KMS-11 (cell line): Measurements from ENCODE around the gene CHST12.

Experiments used
- H2AFZ ChIP-seq: fragments of 200-600 bp; sonication (generic); 2 replicates; pipeline ENCODE4 v1.6.1; 2016; ENCODE audit warnings: antibody characterized with exemption, mixed run types, low read depth
- H3K27ac ChIP-seq: fragments of 200-600 bp; sonication (generic); 2 replicates; pipeline ENCODE4 v1.6.1; 2016; ENCODE audit warnings: mild to moderate bottlenecking, mixed run types
- H3K27me3 ChIP-seq: fragments of 200-600 bp; sonication (generic); 2 replicates; pipeline ENCODE4 v1.6.1; 2017; ENCODE audit warnings: mild to moderate bottlenecking, low read depth, mixed run types, moderate library complexity; ENCODE audit not compliant: insufficient read depth
- H3K36me3 ChIP-seq: fragments of 200-600 bp; sonication (generic); 2 replicates; pipeline ENCODE4 v1.6.1; 2017; ENCODE audit warnings: mild to moderate bottlenecking, mixed run types; ENCODE audit not compliant: insufficient read depth
- H3K4me1 ChIP-seq: fragments of 200-600 bp; sonication (generic); 2 replicates; pipeline ENCODE4 v1.6.1; 2016; ENCODE audit warnings: mild to moderate bottlenecking, low read depth, mixed run types; ENCODE audit not compliant: poor library complexity, severe bottlenecking
- H3K4me2 ChIP-seq: fragments of 200-600 bp; sonication (generic); 2 replicates; pipeline ENCODE4 v1.7.0; 2016; ENCODE audit warnings: mild to moderate bottlenecking, mixed run types
- H3K4me3 ChIP-seq: fragments of 200-600 bp; sonication (generic); IDR thresholded peaks from 2 replicates; pipeline ENCODE4 v1.6.1; 2017; ENCODE audit warnings: low read depth, low read length, mixed read lengths; ENCODE audit not compliant: insufficient read depth
- H3K79me2 ChIP-seq: fragments of 200-600 bp; sonication (generic); 2 replicates; pipeline ENCODE4 v1.6.1; 2016; ENCODE audit warnings: low read depth, mixed run types; ENCODE audit not compliant: insufficient read depth
- H3K9ac ChIP-seq: fragments of 200-600 bp; sonication (generic); 2 replicates; pipeline ENCODE4 v1.6.1; 2016; ENCODE audit warnings: mild to moderate bottlenecking, mixed run types
- H4K20me1 ChIP-seq: fragments of 200-600 bp; sonication (generic); 2 replicates; pipeline ENCODE4 v1.6.1; 2016; ENCODE audit warnings: mild to moderate bottlenecking, mixed run types; ENCODE audit not compliant: insufficient read depth
- CTCF ChIP-seq: fragments of 200-600 bp; sonication (generic); conservative IDR thresholded peaks from 2 replicates; pipeline ENCODE4 v1.6.1; 2017; ENCODE audit warnings: low read depth, mild to moderate bottlenecking, antibody characterized with exemption, low read length, moderate library complexity, mixed read lengths

The CHST12 gene

GRCh38 chr7:2459674-2460073 lies 56.3 kb downstream of the CHST12 start:
- no peak overlapping the region for H2AFZ ChIP-seq
- no peaks in the 10 kb centered on the region for H3K36me3 ChIP-seq
- H3K9ac ChIP-seq = no peak overlapping the region
- H3K4me1 ChIP-seq = peaks cover 3% of the 10 kb centered on the region
- no peak overlapping the region for H3K4me2 ChIP-seq
- no peaks in the 10 kb centered on the region for H4K20me1 ChIP-seq
- no peak overlapping the region for H3K4me3 ChIP-seq
- no peaks in the 10 kb centered on the region for H3K27me3 ChIP-seq
- no peak for TF ChIP-seq CTCF
- no peak overlapping the region for H3K27ac ChIP-seq
- H3K79me2 ChIP-seq = no peaks in the 10 kb centered on the region

GRCh38 chr7:2460188-2460587 lies 56.8 kb downstream of the CHST12 start:
- Histone ChIP-seq H3K9ac (no peak overlapping the region), H3K4me3 (no peak overlapping the region), H3K27ac (no peak overlapping the region), H3K4me1 (peaks cover 3% of the 10 kb centered on the region), H3K27me3 (no peaks in the 10 kb centered on the region), H3K79me2 (no peaks in the 10 kb centered on the region), H3K36me3 (no peaks in the 10 kb centered on the region), H2AFZ (no peak overlapping the region), H4K20me1 (no peaks in the 10 kb centered on the region), H3K4me2 (no peak overlapping the region)
- no peak for TF ChIP-seq CTCF

GRCh38 chr7:2460641-2461040 lies 57.2 kb downstream of the CHST12 start:
- Histone ChIP-seq H3K9ac (no peak overlapping the region), H3K4me2 (no peak overlapping the region), H3K27ac (no peak overlapping the region), H3K79me2 (no peaks in the 10 kb centered on the region), H4K20me1 (no peaks in the 10 kb centered on the region), H3K4me3 (no peak overlapping the region), H3K36me3 (no peaks in the 10 kb centered on the region), H3K4me1 (peaks cover 3% of the 10 kb centered on the region), H3K27me3 (no peaks in the 10 kb centered on the region), H2AFZ (no peak overlapping the region)
- no peak for TF ChIP-seq CTCF

- Histone ChIP-seq H3K27ac (no peak overlapping the region), H3K4me3 (no peak overlapping the region), H3K27me3 (no peaks in the 10 kb centered on the region), H3K4me1 (no peaks in the 10 kb centered on the region), H3K79me2 (no peaks in the 10 kb centered on the region), H2AFZ (no peak overlapping the region), H3K36me3 (no peaks in the 10 kb centered on the region), H3K4me2 (no peak overlapping the region), H4K20me1 (no peaks in the 10 kb centered on the region), H3K9ac (no peak overlapping the region)
- TF ChIP-seq CTCF = no peak
These were observed 58.0 kb downstream of the CHST12 start for GRCh38 chr7:2461268-2462026.
